ENCODE data around the gene PEAR1.

The PEAR1 gene

GRCh38 chr1:156881663-156882062 lies 11.9 kb upstream of the PEAR1 start:
- no peak for DNase-seq

GRCh38 chr1:156882543-156882942 lies 11.0 kb upstream of the PEAR1 start:
- DNase-seq, result no peak

GRCh38 chr1:156883919-156884318 lies 9.6 kb upstream of the PEAR1 start:
- no peak for DNase-seq

GRCh38 chr1:156884560-156885184 lies 8.8 kb upstream of the PEAR1 start:
- no peak for DNase-seq

GRCh38 chr1:156885314-156885713 lies 8.2 kb upstream of the PEAR1 start:
- no peak for DNase-seq

GRCh38 chr1:156885880-156886355 lies 7.6 kb upstream of the PEAR1 start:
- no peak for DNase-seq

GRCh38 chr1:156886583-156887281 lies 6.8 kb upstream of the PEAR1 start:
- no peak for DNase-seq

- DNase-seq, result no peak
Observed at GRCh38 chr1:156887317-156887716, 6.2 kb upstream of the PEAR1 start.

GRCh38 chr1:156887734-156888133 lies 5.8 kb upstream of the PEAR1 start:
- DNase-seq, result no peak

- DNase-seq, result peak in 51 of 56 donors; percentile 9 to 86 (median 52)
Observed at GRCh38 chr1:156889802-156890580, 3.5 kb upstream of the PEAR1 start.

GRCh38 chr1:156892190-156893047 lies 1.1 kb upstream of the PEAR1 start:
- peak in 52 of 56 donors; percentile 8 to 84 (median 42) for DNase-seq

GRCh38 chr1:156894001-156894400 lies 483 bp downstream of the PEAR1 start:
- DNase-seq, result no peak

- no peak for DNase-seq
Observed at GRCh38 chr1:156894711-156895454, 1.4 kb downstream of the PEAR1 start.

- no peak for DNase-seq
Observed at GRCh38 chr1:156895455-156895812, 1.9 kb downstream of the PEAR1 start.

GRCh38 chr1:156895927-156896326 lies 2.4 kb downstream of the PEAR1 start:
- DNase-seq, result no peak

GRCh38 chr1:156896490-156897033 lies 3.0 kb downstream of the PEAR1 start:
- DNase-seq, result no peak

GRCh38 chr1:156897078-156897825 lies 3.7 kb downstream of the PEAR1 start:
- no peak for DNase-seq

- no peak for DNase-seq
Observed at GRCh38 chr1:156898161-156898566, 4.6 kb downstream of the PEAR1 start.

- DNase-seq, result no peak
Observed at GRCh38 chr1:156898971-156899664, 5.6 kb downstream of the PEAR1 start.

Data from amygdala (tissue), 56 donors.